ENCODE results near the gene DGAT2L6. TPM values are rescaled to one million over a fixed set of nuclear protein-coding genes. Genes with fewer than 3 reads are reported as not detected.

Gene DGAT2L6
- not detected for total RNA-seq
- polyA plus RNA-seq, result not detected

- Histone ChIP-seq H3K4me3 (ENCODE audit: low read depth in 1 of 3, low read length in 3 of 3) (no peak within 1 kb of the TSS), H3K4me1 (ENCODE audit: control insufficient read depth in 4 of 4, insufficient read depth in 4 of 4, low read length in 3 of 4) (no peaks in the 10 kb centered on the region), H3K9ac (ENCODE audit: low read depth in 1 of 2, low read length in 2 of 2) (no peak within 1 kb of the TSS), H3K9me3 (ENCODE audit: control insufficient read depth in 4 of 4, low read length in 3 of 4) (no peaks in the 10 kb centered on the region), H3K27ac (ENCODE audit: low read depth in 1 of 2, low read length in 2 of 2) (no peak within 1 kb of the TSS), H3K27me3 (ENCODE audit: control insufficient read depth in 4 of 4, insufficient read depth in 4 of 4, low read length in 3 of 4) (no peaks in the 10 kb centered on the region), H3K36me3 (ENCODE audit: control insufficient read depth in 4 of 4, insufficient read depth in 3 of 4, low read depth in 1 of 4, low read length in 3 of 4) (no peaks in the 10 kb centered on the region)
- TF ChIP-seq FOXA2 (IDR thresholded peaks at IDR 0.05), result no peak
- no peak for TF ChIP-seq NR2F2 (IDR thresholded peaks at IDR 0.05)
- TF ChIP-seq CTCF (IDR thresholded peaks at IDR 0.05; ENCODE audit: low read depth, low read length, missing input control), result no peak
- no peak for TF ChIP-seq YY1 (IDR thresholded peaks at IDR 0.05)
- no peak for TF ChIP-seq JUND (IDR thresholded peaks at IDR 0.05)
- no peak for TF ChIP-seq GABPA (IDR thresholded peaks at IDR 0.05 in 1 of 2, conservative IDR thresholded peaks at IDR 0.05 in 1 of 2)
- no peak for TF ChIP-seq EGR1 (IDR thresholded peaks at IDR 0.05; ENCODE audit: low read depth in 2 of 2)
- no peak for TF ChIP-seq HNF4G (IDR thresholded peaks at IDR 0.05)
- no peak for TF ChIP-seq RAD21 (IDR thresholded peaks at IDR 0.05)
- TF ChIP-seq TAF1 (conservative IDR thresholded peaks at IDR 0.05), result no peak
- TF ChIP-seq RXRA (IDR thresholded peaks at IDR 0.05), result no peak
- TF ChIP-seq REST (IDR thresholded peaks at IDR 0.05), result no peak
- TF ChIP-seq HNF4A (conservative IDR thresholded peaks at IDR 0.05), result no peak
- WGBS, result 76% methylated on average over 7 of the region's 7 CpGs
- no peak for DNase-seq (ENCODE audit: low spot score)
Measured at GRCh38 chrX:70176938-70177533, at the start of gene DGAT2L6. DGAT2L6 (plus strand) TSS chrX:70177483; CDS start chrX:70177583, 100 bp downstream.

DNA sequence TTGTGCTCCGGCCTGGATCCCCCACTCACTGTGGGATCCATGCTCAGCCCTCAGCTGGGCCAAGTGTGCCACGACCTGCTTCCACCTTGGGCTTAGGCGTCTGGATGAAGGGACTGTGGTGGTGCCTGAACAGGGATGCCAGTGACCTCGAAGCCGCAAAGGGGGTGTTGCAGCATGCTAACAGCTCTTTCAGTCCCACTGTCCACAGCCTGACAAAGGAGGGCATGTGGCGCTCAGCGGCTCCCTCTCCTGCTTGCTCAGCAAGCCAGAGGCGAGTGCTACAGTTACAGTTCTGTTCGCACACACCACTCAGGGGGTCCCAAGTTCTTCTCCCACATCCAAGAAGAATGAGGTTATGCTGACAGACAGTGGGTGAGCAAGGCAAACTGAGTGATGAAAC is 49.2 kb upstream of the DGAT2L6 start:
- TF ChIP-seq EGR1 (IDR thresholded peaks at IDR 0.05; ENCODE audit: low read depth in 2 of 2), result no peak
- TF ChIP-seq REST (IDR thresholded peaks at IDR 0.05), result no peak
- no peak for TF ChIP-seq CTCF (IDR thresholded peaks at IDR 0.05; ENCODE audit: low read depth, low read length, missing input control)
- no peak for TF ChIP-seq HNF4G (IDR thresholded peaks at IDR 0.05)
- TF ChIP-seq SP1 (IDR thresholded peaks at IDR 0.05), result no peak
- no peak for TF ChIP-seq NR2F2 (IDR thresholded peaks at IDR 0.05)
- TF ChIP-seq GABPA (IDR thresholded peaks at IDR 0.05 in 1 of 2, conservative IDR thresholded peaks at IDR 0.05 in 1 of 2), result no peak
- no peak for TF ChIP-seq ATF3 (IDR thresholded peaks at IDR 0.05)
- no peak for TF ChIP-seq YY1 (IDR thresholded peaks at IDR 0.05)
- no peak for TF ChIP-seq RAD21 (IDR thresholded peaks at IDR 0.05)
- TF ChIP-seq TAF1 (conservative IDR thresholded peaks at IDR 0.05), result no peak
- no peak for TF ChIP-seq JUND (IDR thresholded peaks at IDR 0.05)
- TF ChIP-seq RXRA (IDR thresholded peaks at IDR 0.05), result no peak
- no peak for TF ChIP-seq MAX (IDR thresholded peaks at IDR 0.05)
- no peak for TF ChIP-seq FOXA2 (IDR thresholded peaks at IDR 0.05)
- TF ChIP-seq HNF4A (conservative IDR thresholded peaks at IDR 0.05), result no peak
- TF ChIP-seq FOXA1 (IDR thresholded peaks at IDR 0.05), result no peak
- Histone ChIP-seq H3K4me3 (ENCODE audit: low read depth in 1 of 3, low read length in 3 of 3) (no peak overlapping the region), H3K36me3 (ENCODE audit: control insufficient read depth in 4 of 4, insufficient read depth in 3 of 4, low read depth in 1 of 4, low read length in 3 of 4) (no peaks in the 10 kb centered on the region), H3K9ac (ENCODE audit: low read depth in 1 of 2, low read length in 2 of 2) (no peak overlapping the region), H3K27me3 (ENCODE audit: control insufficient read depth in 4 of 4, insufficient read depth in 4 of 4, low read length in 3 of 4) (peaks cover 0 to 5% (median 0%) of the 10 kb centered on the region in 4 donors), H3K4me1 (ENCODE audit: control insufficient read depth in 4 of 4, insufficient read depth in 4 of 4, low read length in 3 of 4) (peaks cover 0 to 4% (median 2%) of the 10 kb centered on the region in 4 donors), H3K27ac (ENCODE audit: low read depth in 1 of 2, low read length in 2 of 2) (no peak overlapping the region), H3K9me3 (ENCODE audit: control insufficient read depth in 4 of 4, low read length in 3 of 4) (no peaks in the 10 kb centered on the region)
- 73% methylated on average over 9 of the region's 9 CpGs for WGBS
- no peak for DNase-seq (ENCODE audit: low spot score)

Measured in liver (tissue), 9 donors.